Neural progenitor cell (in vitro differentiated cells): ENCODE measurements around the gene QRICH1. TPM values are rescaled to one million over a fixed set of nuclear protein-coding genes. Genes with fewer than 3 reads are reported as not detected.
A peak's percentile ranks its signal among the peaks of the same experiment; 100 is the strongest.

ENCODE experiments used
- DNase-seq: peaks from one replicate; pipeline ENCODE4 v3.0.0-alpha.2; 2016; ENCODE audit warnings: low spot score
- H2AFZ ChIP-seq: fragments of 200-600 bp; sonication (generic); replicated peaks from 2 replicates; pipeline ENCODE4 v1.6.1; 2016; ENCODE audit warnings: antibody characterized with exemption
- H3F3A ChIP-seq: fragments of 200-600 bp; sonication (generic); 2 replicates; pipeline ENCODE4 v1.6.1; 2016; ENCODE audit warnings: antibody characterized with exemption, low read depth
- H3K27ac ChIP-seq: fragments of 200-600 bp; sonication (generic); 2 replicates; pipeline ENCODE4 v1.5.1; 2016; ENCODE audit warnings: mild to moderate bottlenecking
- H3K27me3 ChIP-seq: fragments of 200-600 bp; sonication (generic); 2 replicates; pipeline ENCODE4 v1.6.1; 2016; ENCODE audit warnings: mild to moderate bottlenecking, moderate library complexity
- H3K36me3 ChIP-seq: fragments of 200-600 bp; sonication (generic); 2 replicates; pipeline ENCODE4 v1.5.1; 2016
- H3K4me1 ChIP-seq: fragments of 200-600 bp; sonication (generic); 2 replicates; pipeline ENCODE4 v1.6.1; 2016; ENCODE audit warnings: mixed run types
- H3K4me2 ChIP-seq: fragments of 200-600 bp; sonication (generic); 2 replicates; pipeline ENCODE4 v1.6.1; 2016
- H3K4me3 ChIP-seq: fragments of 200-600 bp; sonication (generic); 2 replicates; pipeline ENCODE4 v1.5.1; 2016
- H3K79me2 ChIP-seq: fragments of 200-600 bp; sonication (generic); 2 replicates; pipeline ENCODE4 v1.6.1; 2016; ENCODE audit warnings: low read depth
- H3K9ac ChIP-seq: fragments of 200-600 bp; sonication (generic); 2 replicates; pipeline ENCODE4 v1.6.1; 2016
- H3K9me3 ChIP-seq: fragments of 200-600 bp; sonication (generic); 2 replicates; pipeline ENCODE4 v1.5.1; 2016; ENCODE audit warnings: low read depth
- H4K20me1 ChIP-seq: fragments of 200-600 bp; sonication (generic); 2 replicates; pipeline ENCODE4 v1.6.1; 2016; ENCODE audit warnings: low read depth
- H3K27ac Mint-ChIP-seq: 3 replicates; pipeline ENCODE4 v1.8.0; 2021; ENCODE audit warnings: mixed read lengths
- H3K27me3 Mint-ChIP-seq: 2 replicates; pipeline ENCODE4 v1.8.0; 2022; ENCODE audit warnings: low read depth, mild to moderate bottlenecking, inconsistent platforms, moderate library complexity, mixed read lengths; ENCODE audit not compliant: insufficient read depth
- H3K36me3 Mint-ChIP-seq: 3 replicates; pipeline ENCODE4 v1.8.0; 2021; ENCODE audit warnings: mixed read lengths
- H3K4me1 Mint-ChIP-seq: 3 replicates; pipeline ENCODE4 v1.8.0; 2021; ENCODE audit warnings: mixed read lengths
- H3K4me3 Mint-ChIP-seq: 3 replicates; pipeline ENCODE4 v1.8.0; 2021; ENCODE audit warnings: mild to moderate bottlenecking, moderate library complexity, mixed read lengths
- H3K9me3 Mint-ChIP-seq: 3 replicates; pipeline ENCODE4 v1.8.0; 2020; ENCODE audit warnings: mixed read lengths
- EZH2 ChIP-seq: fragments of 200-600 bp; sonication (generic); IDR thresholded peaks from 2 replicates; pipeline ENCODE4 v1.6.1; 2017; ENCODE audit warnings: antibody characterized with exemption, mild to moderate bottlenecking, moderate library complexity
- EZH2phosphoT487 ChIP-seq: fragments of 200-600 bp; sonication (generic); IDR thresholded peaks from 2 replicates; pipeline ENCODE4 v1.6.1; 2017; ENCODE audit warnings: antibody characterized with exemption
- total RNA-seq: library from RNA; depleted of rRNA; stranded (reverse); fragments of >200 nt; gene quantifications from 2 replicates; pipeline ENCODE4 v1.2.3, GENCODE V29; 2015; ENCODE audit warnings: low replicate concordance
- TF ChIP-seq, protein P1 (sequence below): fragments of 200-600 bp; sonication (generic); IDR thresholded peaks from 2 replicates; pipeline ENCODE4 v1.5.1; 2017; ENCODE audit warnings: antibody characterized with exemption, mild to moderate bottlenecking

Gene QRICH1
- total RNA-seq, 1 donor from 2014 or later, result 167 TPM

DNA sequence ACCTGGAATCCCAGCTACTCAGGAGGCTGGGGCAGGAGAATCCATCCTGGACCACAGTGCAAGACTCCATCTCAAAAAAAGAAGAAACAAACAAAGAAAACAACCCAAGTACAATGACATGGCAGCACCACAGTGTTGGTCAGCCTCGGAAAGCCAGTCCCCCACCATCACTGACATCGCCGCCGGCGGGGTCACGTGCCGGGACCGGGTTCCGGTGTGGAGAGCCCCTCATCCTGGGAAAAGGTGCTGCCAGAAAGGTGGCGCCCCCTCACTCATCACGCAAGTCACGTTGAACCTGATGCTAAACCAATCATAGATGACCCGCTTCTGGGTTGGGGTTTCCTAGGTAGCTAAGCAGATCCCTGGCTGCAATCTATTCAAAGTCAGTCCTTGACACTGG lies 17.8 kb downstream of the QRICH1 start:
- Histone ChIP-seq H3K36me3 (no peaks in the 10 kb centered on the region), H3K4me3 (no peak overlapping the region), H3K27ac (no peak overlapping the region), H3F3A (peaks cover 8% of the 10 kb centered on the region), H3K79me2 (peaks cover 95% of the 10 kb centered on the region), H3K9me3 (no peaks in the 10 kb centered on the region), H3K4me1 (no peaks in the 10 kb centered on the region), H3K9ac (no peak overlapping the region), H3K4me2 (no peak overlapping the region), H2AFZ (no peak overlapping the region), H4K20me1 (peaks cover 52% of the 10 kb centered on the region), H3K27me3 (no peaks in the 10 kb centered on the region)
- H3K27ac Mint-ChIP-seq, result no peak overlapping the region
- peaks cover 2% of the 10 kb centered on the region for H3K27me3 Mint-ChIP-seq
- no peak overlapping the region for H3K4me3 Mint-ChIP-seq
- no peaks in the 10 kb centered on the region for H3K9me3 Mint-ChIP-seq
- H3K4me1 Mint-ChIP-seq, result no peaks in the 10 kb centered on the region
- DNase-seq, result no peak
- peaks cover 17% of the 10 kb centered on the region for H3K36me3 Mint-ChIP-seq
- TF ChIP-seq EZH2phosphoT487 (no peak), EZH2 (no peak)
- TF ChIP-seq, protein P1, sequence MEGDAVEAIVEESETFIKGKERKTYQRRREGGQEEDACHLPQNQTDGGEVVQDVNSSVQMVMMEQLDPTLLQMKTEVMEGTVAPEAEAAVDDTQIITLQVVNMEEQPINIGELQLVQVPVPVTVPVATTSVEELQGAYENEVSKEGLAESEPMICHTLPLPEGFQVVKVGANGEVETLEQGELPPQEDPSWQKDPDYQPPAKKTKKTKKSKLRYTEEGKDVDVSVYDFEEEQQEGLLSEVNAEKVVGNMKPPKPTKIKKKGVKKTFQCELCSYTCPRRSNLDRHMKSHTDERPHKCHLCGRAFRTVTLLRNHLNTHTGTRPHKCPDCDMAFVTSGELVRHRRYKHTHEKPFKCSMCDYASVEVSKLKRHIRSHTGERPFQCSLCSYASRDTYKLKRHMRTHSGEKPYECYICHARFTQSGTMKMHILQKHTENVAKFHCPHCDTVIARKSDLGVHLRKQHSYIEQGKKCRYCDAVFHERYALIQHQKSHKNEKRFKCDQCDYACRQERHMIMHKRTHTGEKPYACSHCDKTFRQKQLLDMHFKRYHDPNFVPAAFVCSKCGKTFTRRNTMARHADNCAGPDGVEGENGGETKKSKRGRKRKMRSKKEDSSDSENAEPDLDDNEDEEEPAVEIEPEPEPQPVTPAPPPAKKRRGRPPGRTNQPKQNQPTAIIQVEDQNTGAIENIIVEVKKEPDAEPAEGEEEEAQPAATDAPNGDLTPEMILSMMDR, result no peak

DNA sequence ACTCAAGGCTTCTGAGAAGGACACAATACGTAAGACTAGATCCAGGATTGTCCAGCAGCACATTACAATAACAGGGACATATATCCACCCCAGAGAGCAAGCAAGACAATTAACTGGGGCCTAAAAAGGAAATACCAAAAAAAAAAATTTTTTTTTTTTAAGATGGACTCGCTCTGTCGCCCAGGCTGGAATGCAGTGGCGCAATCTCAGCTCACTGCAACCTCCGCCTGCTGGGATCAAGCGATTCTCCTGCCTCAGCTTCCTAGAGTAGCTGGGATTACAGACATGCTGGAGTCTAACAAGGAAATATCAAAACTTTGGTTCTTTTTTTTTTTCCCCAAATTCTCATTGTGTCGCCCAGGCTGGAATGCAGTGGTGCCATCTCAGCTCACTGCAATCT lies 35.9 kb downstream of the QRICH1 start:
- Histone ChIP-seq H3K36me3 (no peaks in the 10 kb centered on the region), H3K27me3 (no peaks in the 10 kb centered on the region), H3K4me2 (no peak overlapping the region), H2AFZ (no peak overlapping the region), H3K27ac (no peak overlapping the region), H3K4me3 (no peak overlapping the region), H3K9me3 (no peaks in the 10 kb centered on the region), H3K79me2 (peaks cover 46% of the 10 kb centered on the region), H3K9ac (no peak overlapping the region), H3K4me1 (no peaks in the 10 kb centered on the region), H3F3A (no peaks in the 10 kb centered on the region), H4K20me1 (peaks cover 4% of the 10 kb centered on the region)
- Mint-ChIP-seq H3K4me1 (no peaks in the 10 kb centered on the region), H3K9me3 (no peaks in the 10 kb centered on the region), H3K27me3 (peaks cover 3% of the 10 kb centered on the region), H3K36me3 (peaks cover 28% of the 10 kb centered on the region), H3K27ac (peak overlapping the region; percentile 25), H3K4me3 (no peak overlapping the region)
- TF ChIP-seq EZH2phosphoT487 (no peak), EZH2 (no peak)
- TF ChIP-seq, protein P1, result no peak
- DNase-seq, result no peak

GRCh38 chr3:49057268-49057667 lies 36.6 kb downstream of the QRICH1 start:
- H4K20me1 ChIP-seq, result peaks cover 3% of the 10 kb centered on the region
- Mint-ChIP-seq H3K4me3 (no peak overlapping the region), H3K36me3 (peaks cover 31% of the 10 kb centered on the region), H3K27ac (no peak overlapping the region), H3K4me1 (no peaks in the 10 kb centered on the region), H3K27me3 (peaks cover 3% of the 10 kb centered on the region), H3K9me3 (no peaks in the 10 kb centered on the region)
- no peak for TF ChIP-seq EZH2phosphoT487
- TF ChIP-seq, protein P1, result no peak
- TF ChIP-seq EZH2, result no peak
- no peaks in the 10 kb centered on the region for H3K27me3 ChIP-seq
- no peaks in the 10 kb centered on the region for H3F3A ChIP-seq
- H3K9me3 ChIP-seq, result no peaks in the 10 kb centered on the region
- no peak overlapping the region for H3K27ac ChIP-seq
- no peak overlapping the region for H3K4me2 ChIP-seq
- no peaks in the 10 kb centered on the region for H3K36me3 ChIP-seq
- H2AFZ ChIP-seq, result no peak overlapping the region
- no peak overlapping the region for H3K4me3 ChIP-seq
- H3K79me2 ChIP-seq, result peaks cover 45% of the 10 kb centered on the region
- no peaks in the 10 kb centered on the region for H3K4me1 ChIP-seq
- H3K9ac ChIP-seq, result no peak overlapping the region
- DNase-seq, result no peak
